HCT116 (cell line): Measurements from ENCODE around the gene MYBPH. TPM values are rescaled to one million over a fixed set of nuclear protein-coding genes. Genes with fewer than 3 reads are reported as not detected.

Experiments used
- ATAC-seq: fragments of 200-7000 bp; cut with Tn5 transposase; 2 replicates; pipeline ENCODE4 v1.9.1; 2020; ENCODE audit warnings: mild to moderate bottlenecking, moderate library complexity
- BruUV-seq: library from RNA; stranded (reverse); fragments of 400-500 nt; replicated peaks from 2 replicates; lab custom pipeline; 2021; lab: Mats Ljungman, UMichigan
- CTCF ChIA-PET: fragments of 300-600 bp; sonication (Branson Sonifier 250); formaldehyde crosslinking; loops from one replicate; lab custom pipeline; 2021; ENCODE audit warnings: antibody characterized with exemption; lab: Charles Lee
- POLR2A ChIA-PET: fragments of 300-600, 350-600 bp; sonication (Branson Sonifier 250); formaldehyde crosslinking; loops from one replicate; lab custom pipeline; 2021; ENCODE audit warnings: antibody characterized with exemption; lab: Charles Lee
- RAD21 ChIA-PET, 2 experiments: fragments of 300-600 bp; sonication (Branson Sonifier 250); formaldehyde crosslinking; loops; one replicate each; lab custom pipeline; 2023; ENCODE audit warnings: low total read pairs in 2 of 2; ENCODE audit not compliant: uncharacterized antibody in 2 of 2, unreplicated experiment in 2 of 2, low non-redundant PET in 1 of 2; lab: Charles Lee
- DNase-seq: peaks from one replicate; pipeline ENCODE4 v3.0.0-alpha.2; 2010; ENCODE audit warnings: low read depth, low spot score
- H2AFZ ChIP-seq: fragments of 200-600 bp; shearing (Covaris generic), sonication (generic); 2 replicates; pipeline ENCODE4 v1.6.1; 2017; ENCODE audit warnings: low read depth, mixed run types, mixed read lengths, antibody characterized with exemption, low read length; ENCODE audit not compliant: poor library complexity, severe bottlenecking
- H3K27ac ChIP-seq: 2 replicates; pipeline ENCODE4 v1.5.1; 2012; ENCODE audit warnings: low read depth, low read length
- H3K27me3 ChIP-seq: fragments of 200-600 bp; sonication (generic); 2 replicates; pipeline ENCODE4 v1.6.1; 2016; ENCODE audit warnings: mixed run types, low read length, mixed read lengths; ENCODE audit not compliant: insufficient read depth
- H3K36me3 ChIP-seq, 2 experiments: fragments of 200-500 bp in 1 of 2; fragments of 200-600 bp in 1 of 2; sonication (Bioruptor generic) in 1 of 2; sonication (generic) in 1 of 2; 2 replicates each; pipeline versions ENCODE4 v1.5.1 to v1.6.1; 2014 to 2016; ENCODE audit warnings: low read length in 2 of 2, inconsistent platforms in 1 of 2, mixed read lengths in 1 of 2, mixed run types in 1 of 2; ENCODE audit not compliant: insufficient read depth in 2 of 2, control insufficient read depth in 1 of 2
- H3K4me1 ChIP-seq, 2 experiments: fragments of 200-600 bp in 1 of 2; sonication (generic) in 1 of 2; 2 replicates each; pipeline versions ENCODE4 v1.5.1 to v1.6.1; 2012 to 2017; ENCODE audit warnings: low read length in 2 of 2, inconsistent platforms in 1 of 2, mild to moderate bottlenecking in 1 of 2, mixed read lengths in 1 of 2, mixed run types in 1 of 2, moderate library complexity in 1 of 2; ENCODE audit not compliant: insufficient read depth in 2 of 2, control insufficient read depth in 1 of 2
- H3K4me2 ChIP-seq: fragments of 200-600 bp; sonication (generic); 2 replicates; pipeline ENCODE4 v1.6.1; 2017; ENCODE audit warnings: mixed run types, low read length, mixed read lengths
- H3K4me3 ChIP-seq, 2 experiments: fragments of 200-600 bp in 1 of 2; sonication (generic) in 1 of 2; replicated peaks in 1 of 2; 2 replicates each; pipeline ENCODE4 v1.5.1; 2011 to 2016; ENCODE audit warnings: low read length in 2 of 2, control low read depth in 1 of 2, low read depth in 1 of 2, mild to moderate bottlenecking in 1 of 2, mixed read lengths in 1 of 2, mixed run types in 1 of 2
- H3K79me2 ChIP-seq: fragments of 200-600 bp; sonication (generic); 2 replicates; pipeline ENCODE4 v1.6.1; 2017; ENCODE audit warnings: mild to moderate bottlenecking, mixed run types, low read length, moderate library complexity, mixed read lengths; ENCODE audit not compliant: insufficient read depth
- H3K9ac ChIP-seq: fragments of 200-600 bp; sonication (generic); 2 replicates; pipeline ENCODE4 v1.6.1; 2016; ENCODE audit warnings: low read length, mixed read lengths
- H3K9me2 ChIP-seq: fragments of 200-600 bp; sonication (generic), shearing (Covaris generic); 2 replicates; pipeline ENCODE4 v1.6.1; 2017; ENCODE audit warnings: mixed run types, mild to moderate bottlenecking, moderate library complexity; ENCODE audit not compliant: insufficient read depth
- H3K9me3 ChIP-seq, 2 experiments: fragments of 200-500 bp in 1 of 2; fragments of 200-600 bp in 1 of 2; sonication (Bioruptor generic) in 1 of 2; sonication (generic) in 1 of 2; 2 replicates each; pipeline ENCODE4 v1.6.1; 2014 to 2017; ENCODE audit warnings: low read length in 2 of 2, mixed read lengths in 2 of 2, inconsistent platforms in 1 of 2, low read depth in 1 of 2, mild to moderate bottlenecking in 1 of 2, mixed run types in 1 of 2, moderate library complexity in 1 of 2; ENCODE audit not compliant: control insufficient read depth in 1 of 2, insufficient read depth in 1 of 2
- H4K20me1 ChIP-seq: fragments of 200-600 bp; sonication (generic), shearing (Covaris generic); 2 replicates; pipeline ENCODE4 v1.6.1; 2017; ENCODE audit warnings: mixed run types, mild to moderate bottlenecking, moderate library complexity; ENCODE audit not compliant: insufficient read depth
- CEBPB ChIP-seq: IDR thresholded peaks from 2 replicates; pipeline ENCODE4 v1.6.1; 2012; ENCODE audit warnings: low read depth
- CTCF ChIP-seq, 3 experiments: fragments of 200-600 bp in 1 of 3; sonication (generic) in 1 of 3; IDR thresholded peaks in 2 of 3; conservative IDR thresholded peaks in 1 of 3; 2 replicates each; pipeline ENCODE4 v1.5.1; 2012 to 2017; ENCODE audit warnings: low read depth in 2 of 3, low read length in 2 of 3, antibody characterized with exemption in 1 of 3, borderline replicate concordance in 1 of 3, control low read depth in 1 of 3, mild to moderate bottlenecking in 1 of 3, mixed read lengths in 1 of 3, mixed run types in 1 of 3, moderate library complexity in 1 of 3; ENCODE audit not compliant: insufficient read depth in 1 of 3
- EZH2 ChIP-seq: fragments of 200-600 bp; sonication (generic); IDR thresholded peaks from 2 replicates; pipeline ENCODE4 v1.6.1; 2017; ENCODE audit warnings: antibody characterized with exemption, mixed run types
- EZH2phosphoT487 ChIP-seq: fragments of 200-600 bp; IDR thresholded peaks from 2 replicates; pipeline ENCODE4 v1.6.1; 2018; ENCODE audit warnings: antibody characterized with exemption, borderline replicate concordance
- JUND ChIP-seq: IDR thresholded peaks from 2 replicates; pipeline ENCODE4 v1.6.1; 2012
- POLR2AphosphoS5 ChIP-seq: IDR thresholded peaks from 2 replicates; pipeline ENCODE4 v1.6.1; 2011; ENCODE audit warnings: mild to moderate bottlenecking, low read depth, low read length, moderate library complexity
- SIN3A ChIP-seq: IDR thresholded peaks from 2 replicates; pipeline ENCODE4 v1.6.1; 2012; ENCODE audit warnings: low read depth
- SRF ChIP-seq: IDR thresholded peaks from 2 replicates; pipeline ENCODE4 v1.6.1; 2012; ENCODE audit warnings: low read depth
- TCF7L2 ChIP-seq: IDR thresholded peaks from 2 replicates; pipeline ENCODE4 v1.7.0; 2011; ENCODE audit warnings: borderline replicate concordance, inconsistent platforms; ENCODE audit not compliant: insufficient read depth, insufficient read length; ENCODE audit errors: extremely low read depth
- YY1 ChIP-seq: IDR thresholded peaks from 2 replicates; pipeline ENCODE4 v1.6.1; 2011; ENCODE audit warnings: low read length, low read depth, moderate library complexity, mild to moderate bottlenecking; ENCODE audit not compliant: insufficient replicate concordance; ENCODE audit errors: extremely low read depth
- ZFX ChIP-seq: fragments of 450-650 bp; IDR thresholded peaks from 2 replicates; pipeline ENCODE4 v1.6.1; 2017
- ZNF274 ChIP-seq: fragments of 200-500 bp; sonication (Bioruptor generic); IDR thresholded peaks from 2 replicates; pipeline ENCODE4 v1.6.1; 2014; ENCODE audit warnings: mild to moderate bottlenecking, low read depth, low read length, inconsistent platforms
- intact Hi-C: fragments of 100-400 bp; cut with micrococcal nuclease; formaldehyde crosslinking; loops from 2 replicates; pipeline ENCODE4 v1.10.0; 2022
- total RNA-seq: library from RNA; stranded (reverse); gene quantifications from one replicate; pipeline ENCODE4 v1.2.1, GENCODE V29; 2021; ENCODE audit not compliant: unreplicated experiment
- TF ChIP-seq, protein P1 (sequence below): IDR thresholded peaks from 2 replicates; pipeline ENCODE4 v1.6.1; 2012
- TF ChIP-seq, protein P2 (sequence below): IDR thresholded peaks from 2 replicates; pipeline ENCODE4 v1.6.1; 2012

Gene MYBPH
- total RNA-seq, 1 experiment from 2014 or later = 0.22 TPM

GRCh38 chr1:203122159-203122558 lies 53.5 kb downstream of the MYBPH start:
- no TSS peak for BruUV-seq
- H3K27ac ChIP-seq = no peak overlapping the region
- no peak overlapping the region for H3K4me2 ChIP-seq
- ChIA-PET RAD21 (no interaction called here), POLR2A (no interaction called here), CTCF (interaction anchor here (0.8 to 1.5 kb wide), 2 partner anchors 82 to 145 kb away, joined by 3 read pairs; no protein-coding TSS in a partner anchor)
- H3K9me2 ChIP-seq = no peaks in the 10 kb centered on the region
- H4K20me1 ChIP-seq = no peaks in the 10 kb centered on the region
- no peaks in the 10 kb centered on the region for H3K9me3 ChIP-seq
- H3K4me1 ChIP-seq = peaks cover 13 to 38% of the 10 kb centered on the region in 2 experiments; a peak in 3 of 4 replicates
- no peak for ATAC-seq
- no peaks in the 10 kb centered on the region for H3K36me3 ChIP-seq
- no peak overlapping the region for H2AFZ ChIP-seq
- DNase-seq = no peak
- intact Hi-C loops = no loop called here
- H3K27me3 ChIP-seq = peaks cover 7% of the 10 kb centered on the region; the same call in 1 of the 2 replicates
- no peaks in the 10 kb centered on the region for H3K79me2 ChIP-seq
- no peak for TF ChIP-seq POLR2AphosphoS5
- TF ChIP-seq, protein P1, sequence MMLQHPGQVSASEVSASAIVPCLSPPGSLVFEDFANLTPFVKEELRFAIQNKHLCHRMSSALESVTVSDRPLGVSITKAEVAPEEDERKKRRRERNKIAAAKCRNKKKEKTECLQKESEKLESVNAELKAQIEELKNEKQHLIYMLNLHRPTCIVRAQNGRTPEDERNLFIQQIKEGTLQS = no peak
- no peak for TF ChIP-seq SIN3A
- TF ChIP-seq, protein P2, sequence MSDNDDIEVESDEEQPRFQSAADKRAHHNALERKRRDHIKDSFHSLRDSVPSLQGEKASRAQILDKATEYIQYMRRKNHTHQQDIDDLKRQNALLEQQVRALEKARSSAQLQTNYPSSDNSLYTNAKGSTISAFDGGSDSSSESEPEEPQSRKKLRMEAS = no peak
- no peak for TF ChIP-seq CTCF (IDR thresholded peaks at IDR 0.05 in 2 of 3, conservative IDR thresholded peaks at IDR 0.05 in 1 of 3; ENCODE audit: borderline replicate concordance in 1 of 3, insufficient read depth in 1 of 3, low read depth in 2 of 3, low read length in 2 of 3)
- no peak for TF ChIP-seq EZH2phosphoT487
- TF ChIP-seq ZNF274 = no peak
- no peak for TF ChIP-seq CEBPB
- TF ChIP-seq TCF7L2 = no peak
- TF ChIP-seq YY1 = no peak
- TF ChIP-seq SRF = no peak
- no peak for TF ChIP-seq EZH2
- TF ChIP-seq JUND = no peak
- no peak for TF ChIP-seq ZFX
- TF ChIP-seq, all 23 proteins: peak for 0
- Histone ChIP-seq H3K4me3 (no peak overlapping the region), H3K9ac (no peak overlapping the region)
